ENCODE results near the gene LILRB5. TPM values are rescaled to one million over a fixed set of nuclear protein-coding genes. Genes with fewer than 3 reads are reported as not detected.

Gene LILRB5
- total and polyA plus RNA-seq, 2 of the 8 experiments (the other 6 are each of a cell fraction or from before 2014, with no cell fraction given): 0.05 TPM; not detected in 1

DNA sequence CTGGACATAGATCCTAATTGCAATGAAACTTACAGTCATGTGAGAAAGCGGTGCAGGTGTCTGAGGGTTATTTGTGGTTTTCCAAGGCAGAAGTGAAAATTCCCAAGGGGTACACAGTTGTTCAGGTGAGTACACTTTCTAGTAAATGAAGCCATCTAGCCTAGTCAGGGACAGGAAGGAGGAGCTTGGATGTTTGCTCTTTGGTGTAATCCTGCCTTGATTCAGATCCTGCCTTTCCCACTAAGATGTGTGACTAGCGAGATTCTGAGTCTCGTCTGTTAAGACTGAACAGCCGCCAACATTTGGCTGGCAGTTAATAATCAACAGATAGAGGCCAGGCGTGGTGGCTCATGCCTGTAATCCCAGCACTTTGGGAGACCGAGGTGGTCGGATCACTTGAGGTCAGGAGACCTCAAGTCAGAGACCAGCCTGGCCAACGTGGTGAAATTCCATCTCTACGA is 53.9 kb downstream of the LILRB5 start:
- Histone ChIP-seq H3K4me1 (replicated peaks in 1 of 4; ENCODE audit: control insufficient read depth in 3 of 4, insufficient read depth in 4 of 4, low read length in 3 of 4) (peaks cover 12 to 25% (median 17%) of the 10 kb centered on the region in 4 experiments), H2AFZ (ENCODE audit: low read length) (no peak overlapping the region), H3K27me3 (replicated peaks in 1 of 4; ENCODE audit: control insufficient read depth in 3 of 4, extremely low read depth in 1 of 4, insufficient read depth in 3 of 4, low read length in 3 of 4) (no peaks in the 10 kb centered on the region), H2AK5ac (ENCODE audit: low read depth, low read length) (no peak overlapping the region), H3K9me3 (ENCODE audit: insufficient read depth in 2 of 2, low read depth in 1 of 2, low read length in 1 of 2) (no peaks in the 10 kb centered on the region), H3K56ac (replicated peaks; ENCODE audit: insufficient read length, low read depth, low read length) (no peak overlapping the region), H4K8ac (ENCODE audit: extremely low read depth, insufficient read depth, low read length) (no peak overlapping the region), H3K27ac (ENCODE audit: low read depth, low read length) (no peak overlapping the region), H2BK5ac (ENCODE audit: low read depth, low read length) (no peak overlapping the region), H4K5ac (ENCODE audit: insufficient read length, low read depth, low read length) (no peak overlapping the region), H2BK12ac (ENCODE audit: low read depth, low read length) (no peak overlapping the region), H3K23me2 (ENCODE audit: low read depth, low read length) (peaks cover 20% of the 10 kb centered on the region), H3K79me1 (ENCODE audit: low read depth, low read length) (peaks cover 20% of the 10 kb centered on the region), H3K4me2 (ENCODE audit: insufficient read depth in 1 of 2, low read depth in 2 of 2, low read length in 2 of 2) (peak overlapping the region; percentile 60 to 90), H3K4me3 (ENCODE audit: extremely low read depth in 1 of 4, insufficient read depth in 2 of 4, low read depth in 3 of 4, low read length in 4 of 4) (peak overlapping the region in 3 of 4 experiments; percentile 7 to 96 (median 81); a peak in 4 of 8 replicates), H2BK15ac (ENCODE audit: low read length) (no peak overlapping the region), H3K79me2 (ENCODE audit: control insufficient read depth in 1 of 2, insufficient read depth in 2 of 2, low read length in 2 of 2) (peaks cover 32 to 64% of the 10 kb centered on the region in 2 experiments), H3K9ac (replicated peaks in 1 of 4; ENCODE audit: extremely low read depth in 1 of 4, low read depth in 3 of 4, low read length in 3 of 4) (peak overlapping the region; percentile 20 to 81 (median 64); a peak in 4 of 7 replicates), H3K14ac (ENCODE audit: insufficient read length) (no peak overlapping the region), H3K4ac (replicated peaks; ENCODE audit: insufficient read length, low read depth, low read length) (no peak overlapping the region), H3K23ac (ENCODE audit: insufficient read length) (no peak overlapping the region), H2BK20ac (ENCODE audit: low read length) (no peak overlapping the region), H3K36me3 (ENCODE audit: control insufficient read depth in 2 of 4, insufficient read depth in 4 of 4, low read length in 3 of 4) (peaks cover 46 to 70% (median 62%) of the 10 kb centered on the region in 4 experiments), H2BK120ac (replicated peaks; ENCODE audit: low read depth, low read length) (no peak overlapping the region), H4K91ac (replicated peaks; ENCODE audit: insufficient read length, low read length) (no peak overlapping the region), H4K20me1 (replicated peaks in 1 of 2; ENCODE audit: control insufficient read depth in 1 of 2, insufficient read depth in 2 of 2, low read length in 2 of 2) (peaks cover 55 to 58% of the 10 kb centered on the region in 2 experiments), H3K18ac (ENCODE audit: extremely low read depth, low read length) (no peak overlapping the region)
- WGBS, 2 experiments (ENCODE audit: extremely low coverage in 1 of 2, insufficient coverage in 1 of 2, insufficient read length in 1 of 2, insufficient replicate concordance in 2 of 2, low coverage in 1 of 2, low lambda C conversion rate in 2 of 2, missing lambda C conversion rate in 1 of 2): 84% methylated on average over 9 of the region's 9 CpGs; no CpG with 5 or more reads in 1 of the 2 experiments
- DNase-seq (ENCODE audit: low read depth in 1 of 2, low spot score in 2 of 2): no peak
- POLR2A ChIA-PET (ENCODE audit: partially characterized antibody): interaction anchor here (0.8 to 28.7 kb wide), 15 partner anchors 4 to 261 kb away, joined by 3 to 909 read pairs (median 5); partner anchors contain the start of genes LILRB3, MBOAT7, RPS9 and TMC4
- CTCF ChIA-PET (ENCODE audit: partially characterized antibody): interaction anchor here (0.5 to 2.9 kb wide), 4 partner anchors 30 to 114 kb away, joined by 3 to 7 read pairs (median 4); partner anchors contain the start of gene TMC4
- no peak for FAIRE-seq
- TF ChIP-seq CREB1 (IDR thresholded peaks at IDR 0.05) (no peak), TAF7 (optimal IDR thresholded peaks at IDR 0.05; ENCODE audit: borderline replicate concordance, low read depth, low read length) (peak; percentile 11), SAP30 (IDR thresholded peaks at IDR 0.05; ENCODE audit: insufficient read depth, insufficient replicate concordance, low read length) (no peak), SIX5 (IDR thresholded peaks at IDR 0.05; ENCODE audit: low read depth, low read length) (no peak)
- TF ChIP-seq, protein P1, sequence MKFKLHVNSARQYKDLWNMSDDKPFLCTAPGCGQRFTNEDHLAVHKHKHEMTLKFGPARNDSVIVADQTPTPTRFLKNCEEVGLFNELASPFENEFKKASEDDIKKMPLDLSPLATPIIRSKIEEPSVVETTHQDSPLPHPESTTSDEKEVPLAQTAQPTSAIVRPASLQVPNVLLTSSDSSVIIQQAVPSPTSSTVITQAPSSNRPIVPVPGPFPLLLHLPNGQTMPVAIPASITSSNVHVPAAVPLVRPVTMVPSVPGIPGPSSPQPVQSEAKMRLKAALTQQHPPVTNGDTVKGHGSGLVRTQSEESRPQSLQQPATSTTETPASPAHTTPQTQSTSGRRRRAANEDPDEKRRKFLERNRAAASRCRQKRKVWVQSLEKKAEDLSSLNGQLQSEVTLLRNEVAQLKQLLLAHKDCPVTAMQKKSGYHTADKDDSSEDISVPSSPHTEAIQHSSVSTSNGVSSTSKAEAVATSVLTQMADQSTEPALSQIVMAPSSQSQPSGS (IDR thresholded peaks at IDR 0.05; ENCODE audit: low read length): no peak

Measured in H1 (cell line).